Fibroblast of skin of abdomen (primary cell): ENCODE results near the gene PCDHGA11.
A peak's percentile ranks its signal among the peaks of the same experiment; 100 is the strongest.
"Not testable (repeated sequence)": the region's sequence is repeated elsewhere in the genome, so short reads cannot be mapped to it uniquely, and the experiment has no call there.

Source experiments
- DNase-seq: peaks from one replicate; pipeline ENCODE4 v3.0.0-alpha.2; 2013

PCDHGA11 gene

DNA sequence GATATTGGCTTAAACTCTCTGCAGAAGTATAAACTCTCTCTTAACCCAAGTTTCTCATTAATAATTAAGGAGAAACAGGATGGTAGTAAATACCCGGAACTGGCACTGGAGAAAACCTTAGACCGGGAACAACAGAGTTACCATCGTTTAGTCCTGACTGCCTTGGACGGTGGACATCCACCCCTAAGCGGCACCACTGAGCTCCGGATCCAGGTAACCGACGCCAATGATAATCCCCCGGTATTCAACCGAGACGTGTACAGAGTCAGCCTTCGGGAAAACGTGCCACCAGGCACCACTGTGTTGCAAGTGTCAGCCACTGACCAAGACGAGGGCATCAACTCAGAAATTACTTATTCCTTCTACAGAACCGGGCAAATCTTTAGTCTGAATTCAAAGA, 22.2 kb upstream of the PCDHGA11 start:
- no peak for DNase-seq

DNA sequence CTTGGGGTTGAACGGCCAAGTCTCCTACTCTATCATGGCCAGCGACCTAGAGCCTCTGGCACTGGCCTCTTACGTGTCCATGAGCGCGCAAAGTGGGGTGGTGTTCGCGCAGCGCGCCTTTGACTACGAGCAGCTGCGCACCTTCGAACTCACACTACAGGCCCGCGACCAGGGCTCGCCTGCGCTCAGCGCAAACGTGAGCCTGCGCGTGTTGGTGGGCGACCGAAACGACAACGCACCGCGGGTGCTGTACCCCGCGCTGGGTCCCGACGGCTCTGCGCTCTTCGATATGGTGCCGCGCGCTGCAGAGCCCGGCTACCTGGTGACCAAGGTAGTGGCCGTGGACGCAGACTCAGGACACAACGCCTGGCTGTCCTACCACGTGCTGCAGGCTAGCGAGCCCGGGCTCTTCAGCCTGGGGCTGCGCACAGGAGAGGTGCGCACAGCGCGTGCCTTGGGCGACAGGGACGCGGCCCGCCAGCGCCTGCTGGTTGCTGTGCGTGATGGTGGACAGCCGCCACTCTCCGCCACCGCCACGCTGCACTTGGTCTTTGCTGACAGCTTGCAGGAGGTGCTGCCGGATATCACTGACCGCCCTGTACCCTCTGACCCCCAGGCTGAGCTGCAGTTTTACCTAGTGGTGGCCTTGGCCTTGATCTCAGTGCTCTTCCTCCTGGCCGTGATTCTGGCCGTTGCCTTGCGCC, 21.1 kb upstream of the PCDHGA11 start:
- DNase-seq = no peak

DNA sequence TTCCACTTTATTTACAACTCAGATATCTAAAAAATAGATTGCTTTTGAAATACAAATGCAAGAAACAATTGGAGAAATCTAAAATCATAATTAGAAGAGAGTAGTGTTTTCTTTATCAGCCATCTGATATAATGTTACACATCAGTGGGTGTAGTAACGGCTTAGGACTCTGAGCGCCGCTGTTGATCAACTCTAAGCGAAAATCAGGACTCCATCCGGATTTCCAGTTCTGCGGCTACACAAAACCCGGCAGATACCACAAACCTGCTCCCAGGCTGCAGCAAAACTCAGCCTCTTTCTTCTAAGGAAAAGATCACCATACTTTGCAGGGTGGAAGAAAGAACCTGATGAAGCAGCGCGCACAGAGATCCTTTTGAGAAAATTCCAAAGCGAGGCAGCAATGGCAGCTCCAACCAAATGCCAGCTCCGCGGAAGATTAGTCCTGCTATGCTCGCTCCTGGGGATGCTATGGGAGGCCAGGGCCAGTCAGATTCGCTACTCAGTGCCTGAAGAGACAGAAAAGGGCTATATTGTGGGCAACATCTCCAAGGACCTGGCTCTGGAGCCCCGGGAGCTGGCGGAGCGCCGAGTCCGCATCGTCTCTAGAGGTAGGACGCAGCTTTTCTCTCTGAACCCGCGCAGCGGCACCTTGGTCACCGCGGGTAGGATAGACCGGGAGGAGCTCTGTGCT, 18.2 kb upstream of the PCDHGA11 start, which contains the start of gene PCDHGA9:
Gene PCDHGA9, plus strand, starts transcription at position 226 of the 691 bp plus-strand sequence. Its CDS starts 175 bp downstream, at position 401.
- peak; percentile 26 for DNase-seq

DNA sequence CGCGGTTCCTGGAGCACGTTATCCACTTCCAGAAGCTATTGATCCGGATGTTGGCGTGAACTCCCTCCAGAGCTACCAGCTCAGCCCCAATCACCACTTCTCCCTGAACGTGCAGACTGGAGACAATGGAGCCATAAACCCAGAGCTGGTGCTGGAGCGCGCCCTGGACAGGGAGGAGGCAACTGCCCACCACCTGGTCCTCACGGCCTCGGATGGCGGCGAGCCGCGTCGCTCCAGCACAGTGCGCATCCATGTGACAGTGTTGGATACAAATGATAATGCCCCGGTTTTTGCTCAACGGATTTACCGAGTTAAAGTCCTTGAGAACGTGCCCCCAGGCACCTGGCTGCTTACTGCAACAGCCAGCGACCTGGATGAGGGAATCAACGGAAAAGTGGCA, 17.5 kb upstream of the PCDHGA11 start:
- no peak for DNase-seq

GRCh38 chr5:141407790-141408505, 12.9 kb upstream of the PCDHGA11 start, which contains the start of gene PCDHGB6:
Gene PCDHGB6, plus strand, starts transcription at chr5:141408021. Its CDS starts 182 bp downstream, at chr5:141408203.
- DNase-seq = peak; percentile 43

DNA sequence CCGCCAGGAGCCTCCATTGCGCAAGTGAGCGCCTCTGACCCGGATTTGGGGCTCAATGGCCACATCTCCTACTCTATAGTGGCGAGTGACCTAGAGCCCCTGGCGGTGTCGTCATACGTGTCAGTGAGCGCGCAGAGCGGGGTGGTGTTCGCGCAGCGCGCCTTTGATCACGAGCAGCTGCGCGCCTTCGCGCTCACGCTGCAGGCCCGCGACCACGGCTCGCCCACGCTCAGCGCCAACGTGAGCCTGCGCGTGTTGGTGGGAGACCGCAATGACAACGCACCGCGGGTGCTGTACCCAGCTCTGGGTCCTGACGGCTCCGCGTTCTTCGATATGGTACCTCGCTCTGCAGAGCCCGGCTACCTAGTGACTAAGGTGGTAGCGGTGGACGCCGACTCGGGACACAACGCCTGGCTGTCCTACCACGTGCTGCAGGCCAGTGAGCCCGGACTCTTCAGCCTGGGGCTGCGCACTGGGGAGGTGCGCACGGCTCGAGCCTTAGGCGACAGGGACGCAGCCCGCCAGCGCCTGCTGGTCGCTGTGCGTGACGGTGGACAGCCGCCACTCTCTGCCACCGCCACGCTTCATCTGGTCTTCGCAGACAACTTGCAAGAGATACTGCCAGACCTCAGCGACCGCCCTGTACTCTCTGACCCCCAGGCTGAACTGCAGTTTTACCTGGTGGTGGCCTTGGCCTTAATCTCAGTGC, 11.1 kb upstream of the PCDHGA11 start:
- DNase-seq = no peak

DNA sequence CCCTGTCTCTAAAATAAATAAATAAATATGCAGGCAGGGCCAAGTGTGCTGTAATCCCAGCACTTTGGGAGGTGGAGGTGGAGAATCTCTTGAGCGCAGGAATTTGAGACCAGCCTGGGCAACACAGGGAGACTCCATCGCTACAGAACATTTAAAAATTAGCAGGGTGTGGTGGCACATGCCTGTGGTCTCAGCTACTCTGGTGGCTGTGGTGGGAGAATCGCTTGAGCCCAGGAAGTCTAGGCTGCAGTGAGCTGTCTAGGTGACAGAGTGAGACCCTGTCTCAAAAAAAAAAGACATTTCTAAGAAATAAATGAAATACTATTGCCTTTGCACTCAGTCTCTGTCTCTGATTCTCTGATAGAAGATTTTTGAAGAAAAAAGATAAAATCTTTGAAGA, 9.3 kb upstream of the PCDHGA11 start:
- no peak for DNase-seq

DNA sequence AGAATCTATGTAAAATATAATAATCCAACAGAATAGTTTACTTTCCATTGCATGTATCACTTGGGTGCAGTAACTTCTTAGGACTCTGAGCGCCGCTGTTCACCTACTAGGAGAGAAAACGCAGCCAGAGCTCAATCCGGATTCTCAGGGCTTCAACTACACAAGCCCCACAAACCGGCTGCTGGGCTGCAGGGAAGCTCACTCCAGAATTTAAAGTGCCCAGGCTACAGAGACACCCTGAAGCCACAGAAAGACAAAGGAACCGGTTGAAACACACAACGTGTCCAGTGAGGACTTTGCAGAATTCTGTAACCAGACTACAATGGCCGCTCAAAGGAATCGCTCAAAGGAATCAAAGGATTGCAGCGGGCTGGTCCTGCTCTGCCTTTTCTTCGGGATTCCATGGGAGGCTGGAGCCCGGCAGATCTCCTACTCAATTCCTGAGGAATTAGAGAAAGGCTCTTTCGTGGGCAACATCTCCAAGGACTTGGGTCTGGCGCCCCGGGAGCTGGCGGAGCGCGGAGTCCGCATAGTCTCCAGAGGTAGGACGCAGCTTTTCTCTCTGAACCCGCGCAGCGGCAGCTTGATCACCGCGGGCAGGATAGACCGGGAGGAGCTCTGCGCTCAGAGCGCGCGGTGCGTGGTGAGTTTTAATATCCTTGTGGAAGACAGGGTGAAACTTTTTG, 7.9 kb upstream of the PCDHGA11 start, which contains the start of gene PCDHGA10:
Gene PCDHGA10, plus strand, starts transcription at position 134 of the 686 bp plus-strand sequence. Its CDS starts 189 bp downstream, at position 323.
- peak; percentile 72 for DNase-seq

DNA sequence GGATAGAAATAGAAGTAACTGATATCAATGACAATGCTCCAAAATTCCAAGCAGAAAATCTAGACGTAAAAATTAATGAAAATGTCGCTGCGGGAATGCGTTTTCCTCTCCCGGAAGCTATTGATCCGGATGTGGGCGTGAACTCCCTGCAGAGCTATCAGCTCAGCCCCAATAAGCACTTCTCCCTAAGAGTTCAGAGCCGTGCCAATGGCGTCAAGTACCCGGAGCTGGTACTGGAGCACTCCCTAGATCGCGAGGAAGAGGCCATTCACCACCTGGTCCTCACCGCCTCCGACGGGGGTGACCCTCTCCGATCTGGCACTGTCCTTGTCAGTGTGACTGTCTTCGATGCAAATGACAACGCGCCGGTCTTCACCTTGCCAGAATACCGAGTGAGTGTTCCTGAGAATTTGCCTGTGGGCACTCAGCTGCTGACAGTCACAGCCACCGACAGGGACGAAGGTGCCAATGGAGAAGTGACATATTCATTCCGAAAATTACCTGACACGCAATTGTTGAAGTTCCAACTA, 7.2 kb upstream of the PCDHGA11 start:
- DNase-seq = no peak

GRCh38 chr5:141414548-141415274, 6.1 kb upstream of the PCDHGA11 start:
- DNase-seq = not testable (repeated sequence)

GRCh38 chr5:141415275-141415618, 5.6 kb upstream of the PCDHGA11 start:
- DNase-seq = not testable (repeated sequence)

DNA sequence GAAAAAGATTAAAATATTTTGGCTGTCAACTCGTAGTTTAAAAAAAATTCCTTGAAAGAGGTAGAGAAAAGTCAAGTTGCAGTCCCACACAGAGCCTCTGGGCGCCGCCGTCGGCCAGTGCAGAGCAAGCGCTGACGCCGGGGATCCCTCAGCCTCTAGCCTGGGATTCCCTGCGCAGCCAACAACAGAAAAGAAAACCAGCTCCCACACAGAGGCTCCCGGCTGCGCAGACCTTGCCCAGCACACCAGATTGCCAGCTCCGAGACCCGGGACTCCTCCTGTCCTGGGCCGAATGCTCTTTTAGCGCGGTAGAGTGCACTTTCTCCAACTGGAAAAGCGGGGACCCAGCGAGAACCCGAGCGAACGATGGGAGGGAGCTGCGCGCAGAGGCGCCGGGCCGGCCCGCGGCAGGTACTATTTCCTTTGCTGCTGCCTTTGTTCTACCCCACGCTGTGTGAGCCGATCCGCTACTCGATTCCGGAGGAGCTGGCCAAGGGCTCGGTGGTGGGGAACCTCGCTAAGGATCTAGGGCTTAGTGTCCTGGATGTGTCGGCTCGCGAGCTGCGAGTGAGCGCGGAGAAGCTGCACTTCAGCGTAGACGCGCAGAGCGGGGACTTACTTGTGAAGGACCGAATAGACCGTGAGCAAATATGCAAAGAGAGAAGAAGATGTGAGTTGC, 3.2 kb upstream of the PCDHGA11 start, which contains the start of gene PCDHGB7:
Gene PCDHGB7, plus strand, starts transcription at position 184 of the 679 bp plus-strand sequence. Its CDS starts 183 bp downstream, at position 367.
- peak; percentile 83 for DNase-seq

DNA sequence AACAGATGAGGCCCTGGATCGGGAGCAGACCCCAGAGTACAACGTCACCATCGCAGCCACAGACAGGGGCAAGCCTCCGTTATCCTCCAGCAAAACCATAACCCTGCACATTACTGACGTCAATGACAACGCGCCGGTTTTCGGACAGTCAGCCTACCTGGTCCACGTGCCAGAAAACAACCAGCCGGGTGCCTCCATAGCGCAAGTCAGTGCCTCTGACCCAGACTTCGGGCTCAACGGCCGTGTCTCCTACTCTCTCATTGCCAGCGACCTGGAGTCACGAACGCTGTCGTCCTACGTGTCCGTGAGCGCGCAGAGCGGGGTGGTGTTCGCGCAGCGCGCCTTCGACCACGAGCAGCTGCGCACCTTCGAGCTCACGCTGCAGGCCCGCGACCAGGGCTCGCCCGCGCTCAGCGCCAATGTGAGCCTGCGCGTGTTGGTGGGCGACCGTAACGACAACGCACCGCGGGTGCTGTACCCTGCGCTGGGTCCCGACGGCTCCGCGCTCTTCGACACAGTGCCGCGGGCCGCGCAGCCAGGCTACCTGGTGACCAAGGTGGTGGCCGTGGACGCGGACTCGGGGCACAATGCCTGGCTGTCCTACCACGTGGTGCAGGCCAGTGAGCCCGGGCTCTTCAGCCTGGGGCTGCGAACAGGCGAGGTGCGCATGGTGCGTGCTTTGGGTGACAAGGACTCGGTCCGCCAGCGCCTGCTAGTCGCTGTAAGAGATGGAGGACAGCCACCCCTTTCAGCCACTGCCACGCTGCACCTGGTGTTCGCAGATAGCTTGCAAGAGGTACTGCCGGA, 1.6 kb upstream of the PCDHGA11 start:
- no peak for DNase-seq

DNA sequence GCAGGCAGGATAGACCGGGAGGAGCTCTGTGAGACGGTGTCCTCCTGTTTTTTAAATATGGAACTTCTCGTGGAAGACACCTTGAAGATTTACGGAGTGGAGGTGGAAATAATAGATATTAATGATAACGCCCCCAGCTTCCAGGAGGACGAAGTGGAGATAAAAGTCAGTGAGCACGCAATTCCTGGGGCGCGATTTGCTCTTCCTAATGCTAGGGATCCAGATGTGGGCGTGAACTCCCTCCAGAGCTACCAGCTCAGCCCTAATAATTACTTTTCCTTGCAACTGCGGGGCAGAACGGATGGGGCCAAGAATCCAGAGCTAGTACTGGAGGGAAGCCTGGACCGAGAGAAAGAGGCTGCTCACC, 621 bp downstream of the PCDHGA11 start:
- no peak for DNase-seq

- no peak for DNase-seq
Measured at GRCh38 chr5:141422742-141423291, 2.0 kb downstream of the PCDHGA11 start.

DNA sequence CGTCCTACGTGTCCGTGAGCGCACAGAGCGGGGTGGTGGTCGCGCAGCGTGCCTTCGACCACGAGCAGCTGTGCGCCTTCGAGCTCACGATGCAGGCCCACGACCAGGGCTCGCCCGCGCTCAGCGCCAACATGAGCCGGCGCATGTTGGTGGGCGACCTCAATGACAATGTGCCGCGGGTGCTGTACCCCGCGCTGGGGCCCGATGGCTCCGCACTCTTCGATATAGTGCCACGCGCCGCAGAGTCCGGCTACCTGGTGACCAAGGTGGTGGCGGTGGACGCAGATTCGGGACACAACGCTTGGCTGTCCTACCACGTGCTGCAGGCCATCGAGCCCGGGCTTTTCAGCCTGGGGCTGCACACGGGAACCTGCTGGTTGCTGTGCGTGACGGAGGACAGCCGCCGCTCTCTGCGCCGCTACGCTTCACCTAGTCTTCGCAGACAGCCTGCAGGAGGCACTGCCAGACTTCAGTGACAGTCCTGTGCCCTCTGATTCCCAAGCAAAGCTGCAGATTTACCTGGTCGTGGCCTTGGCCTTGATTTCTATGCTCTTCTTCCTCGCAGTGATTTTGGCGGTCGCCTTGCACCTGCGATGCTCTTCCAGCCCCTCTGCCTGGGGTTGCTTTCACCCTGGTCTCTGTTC, 7.1 kb downstream of the PCDHGA11 start:
- DNase-seq = no peak

DNA sequence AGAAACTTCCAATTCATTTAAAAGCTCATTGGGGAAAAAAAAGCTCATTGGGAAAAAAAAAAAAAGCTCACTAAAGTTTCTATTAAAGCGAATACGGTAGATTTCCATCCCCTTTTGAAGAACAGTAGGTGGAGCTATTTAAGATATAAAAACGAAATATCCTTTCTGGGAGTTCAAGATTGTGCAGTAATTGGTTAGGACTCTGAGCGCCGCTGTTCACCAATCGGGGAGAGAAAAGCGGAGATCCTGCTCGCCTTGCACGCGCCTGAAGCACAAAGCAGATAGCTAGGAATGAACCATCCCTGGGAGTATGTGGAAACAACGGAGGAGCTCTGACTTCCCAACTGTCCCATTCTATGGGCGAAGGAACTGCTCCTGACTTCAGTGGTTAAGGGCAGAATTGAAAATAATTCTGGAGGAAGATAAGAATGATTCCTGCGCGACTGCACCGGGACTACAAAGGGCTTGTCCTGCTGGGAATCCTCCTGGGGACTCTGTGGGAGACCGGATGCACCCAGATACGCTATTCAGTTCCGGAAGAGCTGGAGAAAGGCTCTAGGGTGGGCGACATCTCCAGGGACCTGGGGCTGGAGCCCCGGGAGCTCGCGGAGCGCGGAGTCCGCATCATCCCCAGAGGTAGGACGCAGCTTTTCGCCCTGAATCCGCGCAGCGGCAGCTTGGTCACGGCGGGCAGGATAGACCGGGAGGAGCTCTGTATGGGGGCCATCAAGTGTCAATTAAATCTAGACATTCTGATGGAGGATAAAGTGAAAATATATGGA, 9.7 kb downstream of the PCDHGA11 start, which contains the start of gene PCDHGA12:
Gene PCDHGA12, plus strand, starts transcription at position 176 of the 782 bp plus-strand sequence. Its CDS starts 253 bp downstream, at position 429.
- DNase-seq = peak; percentile 90

DNA sequence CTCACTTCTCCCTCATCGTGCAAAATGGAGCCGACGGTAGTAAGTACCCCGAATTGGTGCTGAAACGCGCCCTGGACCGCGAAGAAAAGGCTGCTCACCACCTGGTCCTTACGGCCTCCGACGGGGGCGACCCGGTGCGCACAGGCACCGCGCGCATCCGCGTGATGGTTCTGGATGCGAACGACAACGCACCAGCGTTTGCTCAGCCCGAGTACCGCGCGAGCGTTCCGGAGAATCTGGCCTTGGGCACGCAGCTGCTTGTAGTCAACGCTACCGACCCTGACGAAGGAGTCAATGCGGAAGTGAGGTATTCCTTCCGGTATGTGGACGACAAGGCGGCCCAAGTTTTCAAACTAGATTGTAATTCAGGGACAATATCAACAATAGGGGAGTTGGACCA, 10.4 kb downstream of the PCDHGA11 start:
- DNase-seq = peak; percentile 44
